Mesenchymal stem cell (in vitro differentiated cells and primary cell): ENCODE results near the gene TMEM184B.

Experiments used
- DNase-seq: peaks from one replicate; pipeline ENCODE4 v3.0.0-alpha.2; 2013
- H2AFZ ChIP-seq: one replicate; pipeline ENCODE4 v1.6.1; 2013; ENCODE audit warnings: low read depth, mild to moderate bottlenecking, control low read depth, inconsistent platforms, low read length, moderate library complexity
- H2AK5ac ChIP-seq: 2 replicates; pipeline ENCODE4 v1.6.1; 2013; ENCODE audit warnings: low read length, moderate library complexity, mild to moderate bottlenecking, inconsistent platforms; ENCODE audit not compliant: severe bottlenecking
- H2BK120ac ChIP-seq: one replicate; pipeline ENCODE4 v1.6.1; 2013; ENCODE audit warnings: low read depth, mild to moderate bottlenecking, inconsistent platforms, low read length, moderate library complexity
- H2BK12ac ChIP-seq, 2 experiments: one replicate each; pipeline ENCODE4 v1.6.1; 2013; ENCODE audit warnings: inconsistent platforms in 2 of 2, low read length in 2 of 2, mild to moderate bottlenecking in 2 of 2, moderate library complexity in 2 of 2, control low read depth in 1 of 2
- H2BK15ac ChIP-seq: one replicate; pipeline ENCODE4 v1.6.1; 2013; ENCODE audit warnings: mild to moderate bottlenecking, low read depth, inconsistent platforms; ENCODE audit not compliant: poor library complexity, severe bottlenecking
- H2BK5ac ChIP-seq: 2 replicates; pipeline ENCODE4 v1.6.1; 2013; ENCODE audit warnings: low read depth, mild to moderate bottlenecking, low read length, control low read depth, inconsistent platforms; ENCODE audit not compliant: poor library complexity, severe bottlenecking
- H3K14ac ChIP-seq, 2 experiments: one replicate each; pipeline ENCODE4 v1.6.1; 2013; ENCODE audit warnings: inconsistent platforms in 2 of 2, low read length in 2 of 2, control low read depth in 1 of 2, mild to moderate bottlenecking in 1 of 2, moderate library complexity in 1 of 2
- H3K18ac ChIP-seq, 2 experiments: one replicate each; pipeline ENCODE4 v1.6.1; 2013; ENCODE audit warnings: inconsistent platforms in 2 of 2, low read length in 2 of 2, control low read depth in 1 of 2, low read depth in 1 of 2, mild to moderate bottlenecking in 1 of 2
- H3K23ac ChIP-seq, 2 experiments: one replicate each; pipeline ENCODE4 v1.6.1; 2013; ENCODE audit warnings: inconsistent platforms in 2 of 2, low read length in 2 of 2, mild to moderate bottlenecking in 2 of 2, moderate library complexity in 2 of 2, control low read depth in 1 of 2
- H3K27ac ChIP-seq: 2 replicates; pipeline ENCODE4 v1.5.1; 2013; ENCODE audit warnings: mild to moderate bottlenecking, moderate library complexity, low read length, control low read depth, inconsistent platforms; ENCODE audit not compliant: poor library complexity, severe bottlenecking
- H3K27me3 ChIP-seq, 2 experiments: 2 replicates each; pipeline versions ENCODE4 v1.6.1 to v1.7.0; 2013; ENCODE audit warnings: low read length in 2 of 2, mild to moderate bottlenecking in 2 of 2, moderate library complexity in 2 of 2, control low read depth in 1 of 2, inconsistent platforms in 1 of 2; ENCODE audit not compliant: control insufficient read depth in 1 of 2, insufficient read depth in 1 of 2
- H3K36me3 ChIP-seq, 2 experiments: 2 replicates each; pipeline versions ENCODE4 v1.6.1 to v1.7.0; 2013; ENCODE audit warnings: low read length in 2 of 2, control low read depth in 1 of 2, inconsistent platforms in 1 of 2, low read depth in 1 of 2, mild to moderate bottlenecking in 1 of 2; ENCODE audit not compliant: insufficient read depth in 2 of 2, control insufficient read depth in 1 of 2
- H3K4ac ChIP-seq, 2 experiments: one replicate each; pipeline ENCODE4 v1.6.1; 2013; ENCODE audit warnings: inconsistent platforms in 2 of 2, low read length in 2 of 2, mild to moderate bottlenecking in 2 of 2, moderate library complexity in 2 of 2, control low read depth in 1 of 2, low read depth in 1 of 2
- H3K4me1 ChIP-seq: 2 replicates; pipeline ENCODE4 v1.6.1; 2013; ENCODE audit warnings: low read depth, low read length, control low read depth; ENCODE audit not compliant: control insufficient read depth, insufficient read depth
- H3K4me2 ChIP-seq: 2 replicates; pipeline ENCODE4 v1.6.1; 2013; ENCODE audit warnings: low read length, mild to moderate bottlenecking, inconsistent platforms; ENCODE audit not compliant: poor library complexity, severe bottlenecking
- H3K4me3 ChIP-seq, 2 experiments: 2 replicates each; pipeline versions ENCODE4 v1.5.1 to v1.7.0; 2013; ENCODE audit warnings: low read length in 2 of 2, mild to moderate bottlenecking in 2 of 2, control low read depth in 1 of 2, low read depth in 1 of 2; ENCODE audit not compliant: insufficient read depth in 1 of 2
- H3K79me1 ChIP-seq: replicated peaks from 2 replicates; pipeline ENCODE4 v1.6.1; 2013; ENCODE audit warnings: mild to moderate bottlenecking, control low read depth, low read length, inconsistent platforms; ENCODE audit not compliant: poor library complexity, severe bottlenecking
- H3K9ac ChIP-seq: 2 replicates; pipeline ENCODE4 v1.7.0; 2013; ENCODE audit warnings: mild to moderate bottlenecking, low read length, moderate library complexity
- H3K9me3 ChIP-seq: 2 replicates; pipeline ENCODE4 v1.7.0; 2013; ENCODE audit warnings: mild to moderate bottlenecking, low read length; ENCODE audit not compliant: control insufficient read depth
- H4K8ac ChIP-seq: one replicate; pipeline ENCODE4 v1.6.1; 2013; ENCODE audit warnings: inconsistent platforms, mild to moderate bottlenecking, low read length, moderate library complexity
- H4K91ac ChIP-seq: one replicate; pipeline ENCODE4 v1.6.1; 2013; ENCODE audit warnings: mild to moderate bottlenecking, low read length, inconsistent platforms
- WGBS: methylation state at CpG from one replicate; pipeline ENCODE4 v1.1.7; 2013; ENCODE audit warnings: mixed read lengths; 5-methylcytosine and 5-hydroxymethylcytosine counted together

TMEM184B gene

GRCh38 chr22:38201371-38201710, 71.5 kb downstream of the TMEM184B start:
- Histone ChIP-seq H4K91ac (peak overlapping the region; percentile 25), H3K27me3 (no peaks in the 10 kb centered on the region), H3K4ac (peak overlapping the region in 1 of 2 experiments; percentile 80), H3K9ac (peak overlapping the region; percentile 65), H3K4me3 (peak overlapping the region; percentile 32 to 74), H2AK5ac (peak overlapping the region; percentile 14), H3K23ac (no peak overlapping the region), H3K79me1 (peaks cover 13% of the 10 kb centered on the region), H3K4me2 (peak overlapping the region; percentile 75), H2BK120ac (peak overlapping the region; percentile 71), H4K8ac (peak overlapping the region; percentile 96), H2AFZ (peak overlapping the region; percentile 77), H3K18ac (peak overlapping the region; percentile 40 to 87), H3K36me3 (no peaks in the 10 kb centered on the region), H3K4me1 (peaks cover 29% of the 10 kb centered on the region), H3K27ac (peak overlapping the region; percentile 7), H2BK12ac (peak overlapping the region; percentile 55 to 91), H3K9me3 (no peaks in the 10 kb centered on the region), H2BK15ac (peak overlapping the region; percentile 80), H3K14ac (no peak overlapping the region), H2BK5ac (no peak overlapping the region)
- WGBS, result 24% methylated on average over 7 of the region's 8 CpGs
- no peak for DNase-seq

GRCh38 chr22:38199826-38200559, 72.8 kb downstream of the TMEM184B start:
- no peak for DNase-seq
- Histone ChIP-seq H2AK5ac (peak overlapping the region; percentile 44), H3K79me1 (peaks cover 8% of the 10 kb centered on the region), H3K14ac (no peak overlapping the region), H3K23ac (no peak overlapping the region), H3K27me3 (no peaks in the 10 kb centered on the region), H3K9me3 (no peaks in the 10 kb centered on the region), H3K9ac (no peak overlapping the region), H3K4ac (no peak overlapping the region), H3K36me3 (no peaks in the 10 kb centered on the region), H4K8ac (no peak overlapping the region), H2BK12ac (peak overlapping the region in 1 of 2 experiments; percentile 3), H2BK120ac (no peak overlapping the region), H2AFZ (no peak overlapping the region), H3K4me3 (no peak overlapping the region), H3K18ac (no peak overlapping the region), H4K91ac (peak overlapping the region; percentile 82), H2BK5ac (no peak overlapping the region), H3K27ac (no peak overlapping the region), H2BK15ac (peak overlapping the region; percentile 26), H3K4me2 (no peak overlapping the region), H3K4me1 (peaks cover 18% of the 10 kb centered on the region)
- 93% methylated on average over 9 of the region's 10 CpGs for WGBS

- Histone ChIP-seq H3K18ac (no peak overlapping the region), H2BK5ac (no peak overlapping the region), H3K36me3 (no peaks in the 10 kb centered on the region), H3K4me2 (no peak overlapping the region), H3K9ac (peak overlapping the region; percentile 73), H2BK120ac (no peak overlapping the region), H4K8ac (no peak overlapping the region), H3K9me3 (no peaks in the 10 kb centered on the region), H3K79me1 (no peaks in the 10 kb centered on the region), H2BK15ac (no peak overlapping the region), H3K4ac (no peak overlapping the region), H3K27me3 (no peaks in the 10 kb centered on the region), H2AFZ (no peak overlapping the region), H2AK5ac (no peak overlapping the region), H3K14ac (no peak overlapping the region), H4K91ac (no peak overlapping the region), H3K27ac (no peak overlapping the region), H3K23ac (no peak overlapping the region), H3K4me1 (peaks cover 12% of the 10 kb centered on the region), H2BK12ac (no peak overlapping the region), H3K4me3 (peak overlapping the region in 1 of 2 experiments; percentile 47)
- WGBS, result 82% methylated on average over 19 of the region's 19 CpGs
- DNase-seq, result no peak
Measured at GRCh38 chr22:38196791-38197419, 75.9 kb downstream of the TMEM184B start.

- Histone ChIP-seq H2AFZ (no peak overlapping the region), H2BK5ac (no peak overlapping the region), H2BK15ac (no peak overlapping the region), H3K23ac (no peak overlapping the region), H3K9me3 (no peaks in the 10 kb centered on the region), H3K36me3 (no peaks in the 10 kb centered on the region), H3K79me1 (no peaks in the 10 kb centered on the region), H3K27ac (no peak overlapping the region), H3K4me1 (peaks cover 8% of the 10 kb centered on the region), H2BK120ac (no peak overlapping the region), H2BK12ac (peak overlapping the region in 1 of 2 experiments; percentile 67), H4K8ac (no peak overlapping the region), H3K27me3 (no peaks in the 10 kb centered on the region), H3K18ac (no peak overlapping the region), H3K4me3 (no peak overlapping the region), H3K4me2 (no peak overlapping the region), H3K4ac (no peak overlapping the region), H2AK5ac (no peak overlapping the region), H4K91ac (no peak overlapping the region), H3K9ac (no peak overlapping the region), H3K14ac (no peak overlapping the region)
- 62% methylated on average over 6 of the region's 6 CpGs for WGBS
- no peak for DNase-seq
Measured at GRCh38 chr22:38193580-38193979, 79.2 kb downstream of the TMEM184B start.
